ENCODE results near the gene EDRF1.

DNA sequence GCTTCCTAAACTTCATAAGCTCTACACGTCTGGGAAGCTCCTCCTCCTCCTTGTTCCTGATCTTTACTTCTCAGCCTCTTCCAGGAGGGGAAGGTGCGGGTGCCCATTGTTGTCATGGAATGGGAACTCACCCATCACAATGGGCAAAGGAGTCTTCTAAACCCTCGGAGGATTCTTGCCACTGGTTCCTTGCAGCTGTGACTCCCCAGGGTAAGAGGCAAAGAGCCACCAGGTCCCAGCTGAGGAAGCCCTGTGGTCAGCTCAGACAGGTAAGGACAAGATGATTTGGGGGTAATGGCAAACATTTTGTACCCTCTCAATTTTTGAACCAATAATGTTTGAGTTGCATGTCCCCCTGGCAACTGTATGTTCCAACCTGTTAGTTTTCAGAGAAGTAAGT is 36.4 kb upstream of the EDRF1 start, which contains the start of gene TEX36:
- TF ChIP-seq, protein P1, sequence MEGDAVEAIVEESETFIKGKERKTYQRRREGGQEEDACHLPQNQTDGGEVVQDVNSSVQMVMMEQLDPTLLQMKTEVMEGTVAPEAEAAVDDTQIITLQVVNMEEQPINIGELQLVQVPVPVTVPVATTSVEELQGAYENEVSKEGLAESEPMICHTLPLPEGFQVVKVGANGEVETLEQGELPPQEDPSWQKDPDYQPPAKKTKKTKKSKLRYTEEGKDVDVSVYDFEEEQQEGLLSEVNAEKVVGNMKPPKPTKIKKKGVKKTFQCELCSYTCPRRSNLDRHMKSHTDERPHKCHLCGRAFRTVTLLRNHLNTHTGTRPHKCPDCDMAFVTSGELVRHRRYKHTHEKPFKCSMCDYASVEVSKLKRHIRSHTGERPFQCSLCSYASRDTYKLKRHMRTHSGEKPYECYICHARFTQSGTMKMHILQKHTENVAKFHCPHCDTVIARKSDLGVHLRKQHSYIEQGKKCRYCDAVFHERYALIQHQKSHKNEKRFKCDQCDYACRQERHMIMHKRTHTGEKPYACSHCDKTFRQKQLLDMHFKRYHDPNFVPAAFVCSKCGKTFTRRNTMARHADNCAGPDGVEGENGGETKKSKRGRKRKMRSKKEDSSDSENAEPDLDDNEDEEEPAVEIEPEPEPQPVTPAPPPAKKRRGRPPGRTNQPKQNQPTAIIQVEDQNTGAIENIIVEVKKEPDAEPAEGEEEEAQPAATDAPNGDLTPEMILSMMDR (IDR thresholded peaks at IDR 0.05; ENCODE audit: low read length) = no peak
- TF ChIP-seq EZH2 (IDR thresholded peaks at IDR 0.05; ENCODE audit: borderline replicate concordance, low read length) = no peak

Measured in OCI-LY1 (cell line).